Activated CD8-positive, alpha-beta memory T cell treated with anti-CD3 and anti-CD28 coated beads, Interleukin-2, amount 50 U/mL, for 24 hours (primary cell): Measurements from ENCODE around the gene TNNT2.

Experiments used
- DNase-seq: peaks from one replicate; pipeline ENCODE4 v3.0.0-alpha.2; 2020; ENCODE audit errors: extremely low read depth

Gene TNNT2

DNA sequence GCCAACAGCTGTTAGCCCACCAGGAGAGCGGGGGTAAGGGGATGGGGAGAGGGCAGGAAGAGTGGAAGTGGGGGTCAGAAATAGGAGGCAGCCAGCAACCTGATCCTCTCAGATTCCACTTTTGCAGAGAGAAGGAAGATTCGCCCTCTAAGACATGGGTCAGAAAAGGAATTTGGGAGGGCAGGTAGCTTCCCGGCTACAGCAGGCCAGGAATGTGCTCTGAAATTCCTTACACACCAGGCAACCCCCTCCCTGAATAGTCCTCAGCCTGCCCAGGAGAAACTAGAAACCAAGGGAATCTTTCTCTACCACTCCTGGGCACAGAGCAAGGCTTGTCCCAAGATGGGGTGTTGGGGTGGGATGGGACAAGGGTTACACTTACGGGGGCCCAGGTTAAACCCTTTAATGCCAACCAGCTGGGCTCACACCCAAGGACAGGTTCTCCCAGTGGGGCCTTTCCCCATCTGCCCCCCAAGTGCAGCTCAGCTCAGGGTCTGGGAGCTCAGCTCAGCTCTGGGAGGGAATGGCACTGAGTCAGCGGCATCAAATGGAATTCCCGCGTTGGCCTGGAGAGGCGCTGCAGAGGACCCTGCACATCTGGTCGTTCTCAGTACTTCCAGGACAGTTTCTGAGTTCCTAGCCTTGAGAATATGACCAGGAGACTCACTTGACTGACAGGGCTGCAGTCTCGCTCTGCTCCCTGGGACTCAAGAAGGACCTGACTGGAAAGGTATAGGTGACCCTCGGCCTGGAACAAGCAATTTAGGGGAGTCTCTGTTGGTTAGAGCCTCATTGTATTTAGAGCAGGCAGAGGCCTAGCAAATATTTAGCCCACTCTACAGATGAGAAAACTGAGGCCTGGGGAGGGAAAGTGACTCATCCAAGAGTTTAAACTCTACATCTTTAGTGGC lies 761 bp downstream of the TNNT2 start:
- no peak for DNase-seq

GRCh38 chr1:201376107-201376463 lies 1.4 kb downstream of the TNNT2 start:
- DNase-seq = no peak

DNA sequence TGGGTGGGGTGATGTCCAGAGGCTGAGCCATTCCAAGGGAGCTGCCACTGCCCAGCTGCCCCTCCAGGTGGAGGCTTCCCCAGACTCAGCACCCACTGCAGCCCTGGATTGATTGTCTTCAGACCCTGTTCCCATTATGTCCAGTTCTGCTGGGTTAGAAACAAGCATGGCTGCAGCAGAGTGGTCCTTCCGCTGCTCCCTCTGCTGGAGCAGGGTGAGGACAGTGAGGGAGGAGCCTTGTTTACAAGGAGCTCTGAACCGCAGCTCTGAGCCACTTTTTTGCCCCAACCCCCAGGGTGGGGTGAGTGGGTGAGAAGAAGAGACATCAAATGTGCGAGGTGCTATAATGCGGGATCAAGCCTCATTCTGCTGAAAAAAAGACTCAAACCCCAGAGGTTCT lies 2.3 kb downstream of the TNNT2 start:
- no peak for DNase-seq

GRCh38 chr1:201374364-201374763 lies 3.1 kb downstream of the TNNT2 start:
- no peak for DNase-seq

- DNase-seq = no peak
Observed at GRCh38 chr1:201371792-201372191, 5.7 kb downstream of the TNNT2 start.

- no peak for DNase-seq
Observed at GRCh38 chr1:201371276-201371675, 6.2 kb downstream of the TNNT2 start.

- no peak for DNase-seq
Observed at GRCh38 chr1:201370500-201370899, 7.0 kb downstream of the TNNT2 start.

GRCh38 chr1:201369209-201369608 lies 8.3 kb downstream of the TNNT2 start:
- no peak for DNase-seq

DNA sequence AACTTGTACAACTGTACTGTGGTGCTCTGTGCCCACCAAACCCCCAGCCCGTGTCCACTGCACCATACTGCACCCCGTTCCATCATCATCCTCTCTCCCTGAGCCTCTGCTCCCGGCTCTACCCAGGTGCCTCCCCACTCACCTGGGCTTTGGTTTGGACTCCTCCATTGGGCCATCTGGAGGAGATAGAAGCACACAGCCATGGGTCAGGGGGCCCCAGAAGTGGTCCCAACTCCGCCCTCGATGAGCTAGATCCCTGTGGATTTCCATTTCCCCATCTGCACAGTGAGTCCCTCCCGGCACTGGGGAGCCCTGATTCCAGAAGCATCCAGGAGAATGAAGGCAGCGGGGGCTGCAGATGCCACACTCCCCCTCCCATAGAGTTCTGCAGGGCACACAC lies 10.8 kb downstream of the TNNT2 start:
- DNase-seq = no peak

DNA sequence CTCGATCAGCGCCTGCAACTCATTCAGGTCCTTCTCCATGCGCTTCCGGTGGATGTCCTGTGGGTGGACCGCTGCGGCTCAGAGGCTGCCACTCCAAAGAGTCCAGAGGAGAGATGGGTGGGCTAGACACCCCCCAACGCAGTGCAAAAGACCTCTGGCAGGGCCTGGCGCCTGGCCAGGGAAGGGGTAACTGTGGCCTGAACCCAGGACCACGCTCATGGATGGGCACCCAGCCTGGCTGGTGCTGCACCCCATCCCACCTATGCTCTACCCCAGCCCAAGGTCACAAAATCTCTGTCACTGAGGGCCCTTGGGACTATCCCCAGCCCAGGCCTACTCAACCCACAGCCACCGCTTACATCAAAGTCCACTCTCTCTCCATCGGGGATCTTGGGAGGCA lies 12.2 kb downstream of the TNNT2 start:
- DNase-seq = no peak

- DNase-seq = no peak
Observed at GRCh38 chr1:201364808-201365105, 12.7 kb downstream of the TNNT2 start.

- DNase-seq = no peak
Observed at GRCh38 chr1:201363467-201363866, 14.0 kb downstream of the TNNT2 start.

GRCh38 chr1:201362906-201363305 lies 14.6 kb downstream of the TNNT2 start:
- DNase-seq = no peak

DNA sequence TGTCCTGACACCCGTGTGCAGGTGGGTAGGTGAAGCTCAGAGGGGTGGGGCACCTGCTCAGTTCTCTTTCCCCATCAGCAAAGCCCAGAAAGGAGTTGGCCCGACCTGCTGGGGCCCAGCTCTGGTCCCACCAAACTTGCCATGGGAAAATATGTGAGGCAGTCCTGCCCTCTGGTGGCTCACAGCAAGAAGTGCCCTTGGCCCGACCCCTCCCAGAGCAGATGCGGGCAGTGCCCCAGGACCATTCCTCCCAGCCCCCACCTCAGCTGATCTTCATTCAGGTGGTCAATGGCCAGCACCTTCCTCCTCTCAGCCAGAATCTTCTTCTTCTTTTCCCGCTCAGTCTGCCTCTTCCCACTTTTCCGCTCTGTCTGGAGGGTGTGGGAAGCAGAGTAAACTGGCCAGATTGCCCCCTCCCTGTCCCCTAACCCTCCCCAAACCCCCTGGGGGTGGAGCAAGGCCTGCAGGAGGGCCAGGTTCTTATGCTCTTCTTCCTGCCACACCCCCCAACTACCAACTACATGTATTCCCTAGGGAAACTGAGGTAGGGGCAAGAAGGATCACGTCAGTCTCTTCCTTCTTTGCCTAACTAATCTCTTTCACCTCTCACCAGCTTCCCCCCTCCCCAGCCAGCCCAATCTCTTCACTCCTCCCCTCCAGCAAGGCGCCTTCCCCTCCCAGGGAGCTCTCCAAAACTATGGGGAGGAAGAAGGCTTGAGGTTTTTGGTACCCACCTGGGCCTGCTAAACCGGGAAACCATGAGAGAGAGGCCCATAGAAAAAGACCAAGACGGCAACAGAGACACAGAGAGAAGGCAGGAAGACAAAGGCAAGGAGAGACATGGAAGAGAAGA lies 15.6 kb downstream of the TNNT2 start:
- no peak for DNase-seq

DNA sequence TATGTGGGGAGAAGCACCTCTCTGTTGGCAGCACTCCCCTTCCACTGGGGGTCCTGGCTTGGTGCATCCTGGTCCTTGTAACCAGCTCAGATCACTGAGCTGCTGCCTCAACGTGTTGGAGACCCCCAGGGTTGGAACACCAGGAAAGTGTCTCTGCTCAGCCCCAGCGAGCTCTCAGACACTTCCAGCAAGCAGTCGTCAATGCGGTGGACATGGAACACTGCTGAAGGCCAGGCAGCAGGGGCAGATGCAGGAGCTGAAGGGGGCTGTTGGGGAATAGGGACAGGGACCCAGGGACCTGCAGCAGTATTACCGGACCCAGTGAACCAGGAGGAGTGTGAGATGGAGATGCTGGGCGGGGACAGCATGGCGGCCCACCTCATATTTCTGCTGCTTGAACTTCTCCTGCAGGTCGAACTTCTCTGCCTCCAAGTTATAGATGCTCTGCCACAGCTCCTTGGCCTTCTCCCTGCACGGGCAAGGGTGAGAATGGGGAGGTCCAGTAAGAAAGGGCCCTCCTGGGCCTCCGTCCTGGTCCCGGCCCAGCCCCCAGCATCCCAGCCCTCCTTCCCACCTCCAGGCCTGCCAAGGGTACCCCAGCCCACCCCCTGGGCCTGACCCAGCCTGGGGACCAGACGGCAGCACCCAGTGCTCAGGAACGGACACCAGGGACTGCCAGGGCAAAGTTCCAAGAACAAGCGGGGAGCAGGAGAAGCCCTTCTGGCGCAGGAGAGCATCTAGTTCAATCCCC lies 16.4 kb downstream of the TNNT2 start:
- DNase-seq = no peak

DNA sequence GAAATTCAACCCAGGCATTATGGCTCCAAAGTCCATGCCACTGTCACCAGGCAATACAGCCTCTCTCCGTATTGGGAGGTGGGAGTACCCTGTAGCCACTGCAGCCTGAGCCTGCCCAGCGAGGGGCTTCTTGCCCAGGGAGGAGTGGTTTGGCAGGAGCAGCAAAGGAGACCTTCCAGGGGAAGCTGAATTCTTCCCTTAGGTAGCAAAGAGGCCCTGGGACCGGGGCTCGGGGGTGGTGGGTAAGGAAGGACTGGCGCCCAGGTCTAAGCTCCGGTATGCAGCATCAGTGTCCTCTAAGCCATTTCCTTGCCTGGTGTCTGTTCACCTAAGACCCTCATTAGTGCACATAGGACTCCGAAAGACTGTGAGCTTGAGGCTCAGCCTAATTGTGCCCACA lies 17.0 kb downstream of the TNNT2 start:
- DNase-seq = no peak

GRCh38 chr1:201359873-201360210 lies 17.6 kb downstream of the TNNT2 start:
- DNase-seq = no peak

DNA sequence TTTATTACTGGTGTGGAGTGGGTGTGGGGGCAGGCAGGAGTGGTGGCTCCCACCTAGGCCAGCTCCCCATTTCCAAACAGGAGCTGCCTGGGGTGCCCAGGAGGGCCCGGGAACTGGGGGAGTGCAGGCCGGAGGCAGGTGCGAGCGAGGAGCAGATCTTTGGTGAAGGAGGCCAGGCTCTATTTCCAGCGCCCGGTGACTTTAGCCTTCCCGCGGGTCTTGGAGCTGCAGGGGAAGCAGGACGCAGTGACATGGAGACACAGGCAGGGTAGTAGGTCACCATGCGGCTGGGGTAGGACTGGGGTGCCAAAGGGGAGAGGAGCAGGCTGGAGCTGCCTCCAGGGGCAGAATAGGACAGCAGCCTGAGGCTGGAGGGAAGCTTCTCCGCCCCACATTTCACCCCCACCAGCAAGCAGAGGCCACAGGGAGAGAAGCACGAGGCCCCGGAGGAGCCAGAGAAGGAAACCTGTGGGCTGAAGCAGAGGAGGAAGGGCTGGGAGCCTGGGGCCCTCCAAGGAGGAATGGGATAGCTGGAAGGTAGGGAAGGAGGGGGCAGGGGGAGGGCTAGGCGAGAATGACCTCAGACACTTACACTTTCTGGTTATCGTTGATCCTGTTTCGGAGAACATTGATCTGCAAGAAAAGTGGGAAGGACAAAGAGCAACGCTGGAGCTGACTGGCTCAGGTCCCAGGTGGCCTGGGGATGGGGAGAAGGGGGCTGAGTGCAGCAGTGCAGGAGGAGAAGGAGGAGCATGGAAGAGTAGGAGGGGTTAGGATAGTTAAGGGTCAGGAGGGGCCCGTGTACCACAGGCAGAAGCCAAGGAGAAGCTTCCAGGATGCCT lies 18.2 kb downstream of the TNNT2 start:
- no peak for DNase-seq

- DNase-seq = no peak
Observed at GRCh38 chr1:201358596-201358995, 18.9 kb downstream of the TNNT2 start.

DNA sequence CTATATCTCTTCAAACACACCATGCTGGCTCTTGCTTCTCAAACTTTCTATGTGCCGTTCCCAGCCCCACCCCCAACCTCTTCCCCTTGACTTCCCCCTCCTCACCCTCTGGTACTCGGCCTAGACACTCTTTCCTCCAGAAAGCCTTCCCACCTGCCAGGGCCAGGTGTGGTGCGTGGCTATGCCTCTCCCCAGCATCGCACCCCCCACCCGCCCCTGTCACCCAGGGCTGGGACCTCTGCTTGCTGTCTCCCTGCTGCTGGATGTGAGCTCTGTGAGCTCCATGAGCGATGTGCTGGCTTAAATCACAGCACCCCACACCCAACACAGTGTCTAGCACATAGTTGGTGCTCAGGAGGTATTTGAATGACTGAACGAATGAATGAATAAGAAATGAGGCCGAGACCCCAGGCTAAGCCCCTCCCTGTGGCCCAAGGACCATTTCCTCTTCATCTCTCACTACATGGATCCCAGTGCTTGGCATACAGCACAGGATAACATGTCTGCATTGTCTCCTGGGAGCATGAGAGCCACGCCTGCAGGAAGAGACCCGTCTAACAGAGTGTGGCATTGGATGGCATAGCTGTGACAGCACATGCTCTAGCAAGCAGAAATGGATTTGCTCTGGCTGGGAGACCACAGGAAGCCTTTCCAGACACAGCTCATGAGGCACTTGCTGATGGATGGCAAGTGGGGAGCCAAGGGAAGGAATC lies 19.7 kb downstream of the TNNT2 start:
- DNase-seq = no peak

- no peak for DNase-seq
Observed at GRCh38 chr1:201357211-201357610, 20.3 kb downstream of the TNNT2 start.
